ENCODE data around the gene TRIM31.

The TRIM31 gene

GRCh38 chr6:30113003-30113759 lies at the start of gene TRIM31:
Gene TRIM31 (minus strand): TSS chr6:30113090. CDS start chr6:30112805, 285 bp downstream.
- in situ Hi-C loops (cut with MboI; ENCODE audit: low pct_unique_long_range_greater_than_20kb, low sequenced_read_pairs) = no loop called here
- no peak for DNase-seq

- in situ Hi-C loops (cut with MboI; ENCODE audit: low pct_unique_long_range_greater_than_20kb, low sequenced_read_pairs) = no loop called here
- no peak for DNase-seq
These were observed 49.6 kb upstream of the TRIM31 start for GRCh38 chr6:30162265-30163089.

- in situ Hi-C loops (cut with MboI; ENCODE audit: low pct_unique_long_range_greater_than_20kb, low sequenced_read_pairs) = no loop called here
- DNase-seq = no peak
These were observed 48.1 kb upstream of the TRIM31 start, which contains the start of gene TRIM10 for GRCh38 chr6:30160785-30161531. Gene TRIM10 (minus strand): TSS chr6:30161211. CDS start chr6:30160858, 353 bp downstream.

GRCh38 chr6:30160008-30160784 lies 47.3 kb upstream of the TRIM31 start:
- no peak for DNase-seq
- in situ Hi-C loops (cut with MboI; ENCODE audit: low pct_unique_long_range_greater_than_20kb, low sequenced_read_pairs) = no loop called here

- in situ Hi-C loops (cut with MboI; ENCODE audit: low pct_unique_long_range_greater_than_20kb, low sequenced_read_pairs) = no loop called here
- DNase-seq = no peak
These were observed 45.7 kb upstream of the TRIM31 start for GRCh38 chr6:30158475-30159040.

- in situ Hi-C loops (cut with MboI; ENCODE audit: low pct_unique_long_range_greater_than_20kb, low sequenced_read_pairs) = no loop called here
- no peak for DNase-seq
These were observed 45.1 kb upstream of the TRIM31 start for GRCh38 chr6:30157999-30158398.

GRCh38 chr6:30157581-30157980 lies 44.7 kb upstream of the TRIM31 start:
- DNase-seq = no peak
- in situ Hi-C loops (cut with MboI; ENCODE audit: low pct_unique_long_range_greater_than_20kb, low sequenced_read_pairs) = no loop called here

GRCh38 chr6:30156774-30157173 lies 43.9 kb upstream of the TRIM31 start:
- DNase-seq = no peak
- in situ Hi-C loops (cut with MboI; ENCODE audit: low pct_unique_long_range_greater_than_20kb, low sequenced_read_pairs) = no loop called here

- in situ Hi-C loops (cut with MboI; ENCODE audit: low pct_unique_long_range_greater_than_20kb, low sequenced_read_pairs) = no loop called here
- DNase-seq = peak; percentile 72
These were observed 43.3 kb upstream of the TRIM31 start for GRCh38 chr6:30156262-30156599.

GRCh38 chr6:30155520-30156261 lies 42.8 kb upstream of the TRIM31 start:
- in situ Hi-C loops (cut with MboI; ENCODE audit: low pct_unique_long_range_greater_than_20kb, low sequenced_read_pairs) = no loop called here
- no peak for DNase-seq

GRCh38 chr6:30154709-30155519 lies 42.0 kb upstream of the TRIM31 start:
- DNase-seq = no peak
- in situ Hi-C loops (cut with MboI; ENCODE audit: low pct_unique_long_range_greater_than_20kb, low sequenced_read_pairs) = no loop called here

GRCh38 chr6:30154061-30154460 lies 41.2 kb upstream of the TRIM31 start:
- in situ Hi-C loops (cut with MboI; ENCODE audit: low pct_unique_long_range_greater_than_20kb, low sequenced_read_pairs) = no loop called here

GRCh38 chr6:30152910-30153610 lies 40.2 kb upstream of the TRIM31 start:
- in situ Hi-C loops (cut with MboI; ENCODE audit: low pct_unique_long_range_greater_than_20kb, low sequenced_read_pairs) = no loop called here

More at GRCh38 chr6:30154061-30154460, 41.2 kb upstream of the TRIM31 start:
- no peak for DNase-seq

GRCh38 chr6:30152016-30152673 lies 39.3 kb upstream of the TRIM31 start:
- in situ Hi-C loops (cut with MboI; ENCODE audit: low pct_unique_long_range_greater_than_20kb, low sequenced_read_pairs) = no loop called here
- DNase-seq = no peak

More at GRCh38 chr6:30152910-30153610, 40.2 kb upstream of the TRIM31 start:
- DNase-seq = no peak

- peak; percentile 82 for DNase-seq
- in situ Hi-C loops (cut with MboI; ENCODE audit: low pct_unique_long_range_greater_than_20kb, low sequenced_read_pairs) = no loop called here
These were observed 38.7 kb upstream of the TRIM31 start for GRCh38 chr6:30151580-30151979.
